ENCODE results near the gene RGS19.

DNA sequence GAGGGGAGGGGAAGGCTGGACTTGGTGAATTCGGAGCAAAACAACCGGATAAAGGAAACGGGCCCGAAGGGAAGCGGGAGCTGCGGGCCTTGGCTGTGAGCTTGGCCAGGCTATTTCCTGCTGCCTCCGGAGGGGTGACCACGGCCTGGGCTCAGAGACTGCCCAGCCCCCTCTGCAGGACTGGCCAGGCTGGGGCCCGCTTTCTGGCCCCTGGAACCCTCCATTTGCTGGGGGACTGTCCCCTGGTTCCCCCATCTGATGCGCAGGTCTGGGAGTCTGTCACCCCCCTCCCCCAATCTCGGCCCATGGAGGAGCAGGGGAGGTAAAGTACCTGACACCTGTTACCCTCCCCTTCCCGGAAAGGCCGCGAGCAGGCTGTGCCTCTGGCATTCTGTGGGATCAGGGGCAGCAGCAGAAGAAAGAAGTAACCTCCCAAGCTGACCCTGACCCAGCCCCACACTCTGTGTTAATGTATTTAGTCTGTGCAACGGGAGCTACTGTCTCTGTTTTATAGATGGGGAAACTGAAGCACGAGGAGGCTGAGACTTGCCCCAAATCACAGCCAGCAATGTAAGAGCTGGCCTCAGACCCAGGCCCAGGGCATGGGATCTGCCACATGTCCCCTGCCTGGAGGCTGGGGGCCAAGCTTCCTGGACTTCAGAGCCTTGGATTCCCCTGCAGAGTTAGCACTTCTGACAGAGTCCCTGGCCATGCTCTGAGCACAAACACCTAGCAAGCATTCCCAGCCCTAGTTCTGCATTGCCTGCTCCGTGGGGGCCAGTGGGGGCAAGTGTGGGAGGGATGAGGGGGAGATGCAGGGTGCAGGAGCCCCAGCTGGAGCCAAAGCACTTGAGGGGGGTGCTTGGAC lies 39.8 kb downstream of the RGS19 start:
- TF ChIP-seq, protein P1, sequence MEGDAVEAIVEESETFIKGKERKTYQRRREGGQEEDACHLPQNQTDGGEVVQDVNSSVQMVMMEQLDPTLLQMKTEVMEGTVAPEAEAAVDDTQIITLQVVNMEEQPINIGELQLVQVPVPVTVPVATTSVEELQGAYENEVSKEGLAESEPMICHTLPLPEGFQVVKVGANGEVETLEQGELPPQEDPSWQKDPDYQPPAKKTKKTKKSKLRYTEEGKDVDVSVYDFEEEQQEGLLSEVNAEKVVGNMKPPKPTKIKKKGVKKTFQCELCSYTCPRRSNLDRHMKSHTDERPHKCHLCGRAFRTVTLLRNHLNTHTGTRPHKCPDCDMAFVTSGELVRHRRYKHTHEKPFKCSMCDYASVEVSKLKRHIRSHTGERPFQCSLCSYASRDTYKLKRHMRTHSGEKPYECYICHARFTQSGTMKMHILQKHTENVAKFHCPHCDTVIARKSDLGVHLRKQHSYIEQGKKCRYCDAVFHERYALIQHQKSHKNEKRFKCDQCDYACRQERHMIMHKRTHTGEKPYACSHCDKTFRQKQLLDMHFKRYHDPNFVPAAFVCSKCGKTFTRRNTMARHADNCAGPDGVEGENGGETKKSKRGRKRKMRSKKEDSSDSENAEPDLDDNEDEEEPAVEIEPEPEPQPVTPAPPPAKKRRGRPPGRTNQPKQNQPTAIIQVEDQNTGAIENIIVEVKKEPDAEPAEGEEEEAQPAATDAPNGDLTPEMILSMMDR (IDR thresholded peaks at IDR 0.05) = no peak; the same call in 1 of the 2 replicates
- TF ChIP-seq ZFX (IDR thresholded peaks at IDR 0.05; ENCODE audit: borderline replicate concordance) = no peak
